A673 (cell line): ENCODE measurements around the gene C1R.

ENCODE experiments used
- EZH2 ChIP-seq: fragments of 200-600 bp; sonication (generic); IDR thresholded peaks from 2 replicates; pipeline ENCODE4 v1.6.1; 2017; ENCODE audit warnings: borderline replicate concordance, low read depth, mild to moderate bottlenecking, mixed read lengths, antibody characterized with exemption, low read length; ENCODE audit not compliant: poor library complexity, severe bottlenecking
- TF ChIP-seq, protein P1 (sequence below): fragments of 300-800, 200-600 bp; sonication (generic); conservative IDR thresholded peaks from 2 replicates; pipeline ENCODE4 v1.5.1; 2017; ENCODE audit warnings: low read depth, mild to moderate bottlenecking, antibody characterized with exemption, low read length, moderate library complexity, mixed read lengths

GRCh38 chr12:7136676-7137075, 44.4 kb upstream of the C1R start:
- TF ChIP-seq EZH2: no peak
- TF ChIP-seq, protein P1, sequence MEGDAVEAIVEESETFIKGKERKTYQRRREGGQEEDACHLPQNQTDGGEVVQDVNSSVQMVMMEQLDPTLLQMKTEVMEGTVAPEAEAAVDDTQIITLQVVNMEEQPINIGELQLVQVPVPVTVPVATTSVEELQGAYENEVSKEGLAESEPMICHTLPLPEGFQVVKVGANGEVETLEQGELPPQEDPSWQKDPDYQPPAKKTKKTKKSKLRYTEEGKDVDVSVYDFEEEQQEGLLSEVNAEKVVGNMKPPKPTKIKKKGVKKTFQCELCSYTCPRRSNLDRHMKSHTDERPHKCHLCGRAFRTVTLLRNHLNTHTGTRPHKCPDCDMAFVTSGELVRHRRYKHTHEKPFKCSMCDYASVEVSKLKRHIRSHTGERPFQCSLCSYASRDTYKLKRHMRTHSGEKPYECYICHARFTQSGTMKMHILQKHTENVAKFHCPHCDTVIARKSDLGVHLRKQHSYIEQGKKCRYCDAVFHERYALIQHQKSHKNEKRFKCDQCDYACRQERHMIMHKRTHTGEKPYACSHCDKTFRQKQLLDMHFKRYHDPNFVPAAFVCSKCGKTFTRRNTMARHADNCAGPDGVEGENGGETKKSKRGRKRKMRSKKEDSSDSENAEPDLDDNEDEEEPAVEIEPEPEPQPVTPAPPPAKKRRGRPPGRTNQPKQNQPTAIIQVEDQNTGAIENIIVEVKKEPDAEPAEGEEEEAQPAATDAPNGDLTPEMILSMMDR: no peak
